ENCODE data around the gene TSACC.

Gene TSACC

DNA sequence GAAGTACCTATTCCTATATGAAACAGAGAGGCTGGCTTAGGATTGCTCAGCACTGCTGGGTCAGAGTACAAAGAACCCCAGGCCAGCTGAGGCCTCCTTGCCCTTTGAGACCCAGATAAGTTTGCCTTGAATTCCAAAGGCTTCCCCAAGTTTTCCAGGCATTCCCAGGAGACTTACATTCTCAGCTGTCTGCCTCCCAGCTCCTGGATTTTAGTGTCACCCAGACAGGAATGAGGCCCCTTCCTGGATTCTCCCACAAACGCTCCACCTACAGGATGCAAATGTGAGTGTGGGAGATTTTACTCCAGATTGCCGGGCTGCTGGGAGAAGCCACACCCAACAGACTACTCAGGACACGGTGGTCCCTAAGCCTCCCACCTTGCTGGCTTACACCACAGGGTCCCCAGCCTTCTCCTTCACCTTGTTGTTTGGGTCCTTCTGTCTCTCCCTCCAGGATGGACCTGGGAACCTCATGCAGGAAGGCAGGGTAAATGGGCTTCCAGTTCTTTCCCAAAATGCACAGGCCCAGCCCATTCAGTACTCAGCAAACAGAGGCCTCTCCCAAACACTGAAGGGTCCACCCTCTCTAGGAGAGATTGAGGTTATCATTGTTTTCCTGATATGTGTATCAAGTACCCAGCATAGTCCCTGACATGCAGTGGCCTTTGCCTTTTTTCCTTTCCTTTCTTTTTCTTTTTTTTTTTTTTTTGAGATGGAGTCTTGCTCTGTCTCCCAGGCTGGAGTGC, 41.3 kb downstream of the TSACC start:
- H3K36me3 Mint-ChIP-seq: no peaks in the 10 kb centered on the region
- no peak overlapping the region for H3K27ac Mint-ChIP-seq
- no peaks in the 10 kb centered on the region for H3K4me1 Mint-ChIP-seq
- H3K9me3 Mint-ChIP-seq: no peaks in the 10 kb centered on the region
- no peak overlapping the region for H3K4me3 Mint-ChIP-seq
- peaks cover 1% of the 10 kb centered on the region for H3K27me3 Mint-ChIP-seq

DNA sequence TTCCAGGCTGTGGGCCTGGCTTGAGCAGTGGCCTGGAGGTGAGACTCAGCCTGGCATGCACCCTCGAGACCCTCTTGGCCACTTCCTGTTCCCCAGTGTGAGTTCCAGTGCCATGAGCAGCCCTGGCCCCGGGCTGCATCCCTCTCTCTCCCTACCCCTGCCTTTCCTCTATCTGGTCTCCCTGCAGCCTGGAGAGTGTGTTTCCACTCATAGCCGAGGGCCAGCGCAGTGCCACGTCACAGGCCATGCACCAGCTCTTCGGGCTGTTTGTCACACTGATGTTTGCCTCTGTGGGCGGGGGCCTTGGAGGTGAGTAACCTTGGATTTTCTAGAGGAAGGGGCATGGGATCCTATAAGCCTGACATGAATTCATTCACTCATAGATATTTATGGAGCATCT, 44.2 kb downstream of the TSACC start:
- no peak overlapping the region for H3K4me3 Mint-ChIP-seq
- peaks cover 7% of the 10 kb centered on the region for H3K4me1 Mint-ChIP-seq
- no peaks in the 10 kb centered on the region for H3K36me3 Mint-ChIP-seq
- H3K27me3 Mint-ChIP-seq: peaks cover 4% of the 10 kb centered on the region
- H3K9me3 Mint-ChIP-seq: no peaks in the 10 kb centered on the region
- no peak overlapping the region for H3K27ac Mint-ChIP-seq

DNA sequence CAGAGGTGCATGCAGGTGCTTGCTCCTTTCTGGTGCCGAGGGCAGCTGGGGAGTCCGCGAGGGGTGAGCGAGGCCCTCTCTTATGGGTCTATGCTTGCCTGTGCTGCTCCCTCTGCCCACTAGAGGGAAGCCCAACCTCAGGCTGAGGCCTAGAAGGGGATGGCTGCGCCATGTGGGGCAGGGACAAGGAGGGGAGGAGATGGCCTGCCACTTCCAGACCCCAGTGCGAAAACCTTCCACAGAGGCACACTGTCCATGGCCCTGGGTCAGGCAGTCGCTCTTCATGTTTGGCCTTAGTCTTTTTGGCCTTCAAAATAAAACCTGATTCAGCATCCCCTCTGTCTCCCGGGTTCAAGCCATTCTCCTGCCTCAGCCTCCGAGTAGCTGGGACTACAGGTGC, 44.7 kb downstream of the TSACC start:
- Mint-ChIP-seq H3K36me3 (no peaks in the 10 kb centered on the region), H3K27ac (no peak overlapping the region), H3K9me3 (no peaks in the 10 kb centered on the region), H3K4me1 (peaks cover 7% of the 10 kb centered on the region), H3K27me3 (peaks cover 7% of the 10 kb centered on the region), H3K4me3 (no peak overlapping the region)

- Mint-ChIP-seq H3K36me3 (no peaks in the 10 kb centered on the region), H3K4me3 (no peak overlapping the region), H3K27me3 (peaks cover 9% of the 10 kb centered on the region), H3K4me1 (peaks cover 7% of the 10 kb centered on the region), H3K27ac (no peak overlapping the region), H3K9me3 (no peaks in the 10 kb centered on the region)
Measured at GRCh38 chr1:156384007-156384406, 45.7 kb downstream of the TSACC start.

DNA sequence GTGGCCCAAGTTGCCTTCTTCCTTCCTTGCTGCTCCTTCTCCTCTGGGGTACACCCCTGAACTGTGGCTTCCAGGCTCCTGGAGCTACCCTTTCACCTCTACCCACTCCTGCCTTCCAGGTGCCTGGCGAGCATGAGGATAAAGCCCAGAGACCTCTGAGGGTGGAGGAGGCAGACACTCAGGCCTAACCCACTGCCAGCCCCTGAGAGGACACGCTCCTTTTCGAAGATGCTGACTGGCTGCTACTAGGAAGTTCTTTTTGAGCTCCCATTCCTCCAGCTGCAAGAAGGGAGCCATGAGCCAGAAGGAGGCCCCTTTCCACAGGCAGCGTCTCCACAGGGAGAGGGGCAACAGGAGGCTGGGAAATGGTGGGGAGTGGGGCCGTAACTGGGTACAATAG, 46.3 kb downstream of the TSACC start:
- Mint-ChIP-seq H3K36me3 (no peaks in the 10 kb centered on the region), H3K9me3 (no peaks in the 10 kb centered on the region), H3K4me3 (no peak overlapping the region), H3K27me3 (peaks cover 13% of the 10 kb centered on the region), H3K27ac (no peak overlapping the region), H3K4me1 (peaks cover 7% of the 10 kb centered on the region)

DNA sequence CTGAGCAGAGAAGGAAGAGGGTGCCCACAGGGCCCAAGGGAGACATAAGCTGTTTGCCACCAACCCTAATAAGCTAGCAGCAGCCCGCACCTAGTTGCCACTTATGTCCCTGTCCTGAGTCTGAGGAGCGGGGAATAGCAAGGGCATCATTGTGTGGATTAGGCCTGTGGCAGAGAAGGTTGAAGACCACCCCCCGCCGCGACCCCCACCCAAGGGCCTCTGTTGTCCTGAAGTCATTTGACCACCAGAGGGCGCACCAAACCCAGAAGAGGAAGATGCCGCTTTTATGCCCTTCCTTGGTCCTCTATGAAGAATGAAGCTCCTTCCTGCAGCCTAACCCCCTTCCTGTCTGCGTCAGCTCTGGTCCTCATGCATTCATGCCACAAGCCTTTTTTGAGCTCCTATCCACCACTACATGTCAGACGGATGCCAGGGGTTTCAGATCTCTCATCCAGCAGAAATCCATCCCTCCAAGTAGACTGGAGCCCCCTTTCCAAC, 47.3 kb downstream of the TSACC start:
- peaks cover 13% of the 10 kb centered on the region for H3K27me3 Mint-ChIP-seq
- no peaks in the 10 kb centered on the region for H3K36me3 Mint-ChIP-seq
- peaks cover 7% of the 10 kb centered on the region for H3K4me1 Mint-ChIP-seq
- H3K27ac Mint-ChIP-seq: no peak overlapping the region
- no peaks in the 10 kb centered on the region for H3K9me3 Mint-ChIP-seq
- H3K4me3 Mint-ChIP-seq: no peak overlapping the region

- Mint-ChIP-seq H3K36me3 (no peaks in the 10 kb centered on the region), H3K27me3 (peaks cover 13% of the 10 kb centered on the region), H3K4me3 (no peak overlapping the region), H3K27ac (no peak overlapping the region), H3K4me1 (peaks cover 7% of the 10 kb centered on the region), H3K9me3 (no peaks in the 10 kb centered on the region)
Measured at GRCh38 chr1:156386134-156386901, 48.0 kb downstream of the TSACC start.

DNA sequence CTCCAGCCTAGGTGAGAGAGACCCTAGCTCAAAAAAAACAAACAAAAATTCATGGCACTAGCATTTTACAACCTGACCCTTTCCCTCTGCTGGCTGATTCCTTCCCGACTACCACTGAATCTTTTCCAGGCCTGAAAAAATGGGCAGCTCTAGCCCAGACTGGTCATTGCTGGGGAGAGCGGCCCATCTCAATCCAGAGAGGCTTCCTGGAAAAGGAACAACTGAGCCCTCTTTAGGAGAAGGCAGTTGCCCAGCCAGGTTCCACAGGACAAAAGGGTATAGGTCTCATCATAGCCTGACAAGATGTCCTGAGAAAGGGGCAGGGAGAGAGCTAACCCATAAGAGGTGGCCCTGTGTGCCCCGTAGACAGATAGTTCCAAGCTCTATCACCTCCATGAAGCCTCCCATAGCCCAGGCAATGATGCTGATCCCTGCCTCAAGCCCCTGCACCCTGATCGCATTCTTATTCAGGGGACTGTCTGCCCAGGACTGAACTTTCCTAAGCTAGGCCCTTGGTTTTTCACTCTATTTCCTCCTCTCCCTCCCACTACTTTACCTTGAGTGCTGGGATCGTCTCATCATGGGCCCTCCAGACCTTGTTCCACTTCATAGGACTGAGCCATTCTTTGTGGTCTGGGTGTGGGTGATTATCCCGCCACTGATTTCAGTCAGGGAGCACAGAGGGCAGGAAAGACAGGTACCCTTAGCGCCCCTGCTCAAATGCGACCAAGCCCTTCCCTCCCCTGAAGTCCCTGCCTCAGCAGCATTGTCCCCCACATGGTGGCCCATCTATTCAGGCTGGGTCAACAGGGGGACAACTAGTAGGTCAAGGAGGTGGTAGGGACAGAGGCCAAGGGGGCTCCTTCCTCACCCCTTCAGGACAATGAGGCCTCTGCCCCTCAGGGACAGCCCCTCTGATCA, 48.9 kb downstream of the TSACC start:
- no peak overlapping the region for H3K4me3 Mint-ChIP-seq
- no peak overlapping the region for H3K27ac Mint-ChIP-seq
- H3K4me1 Mint-ChIP-seq: peaks cover 7% of the 10 kb centered on the region
- no peaks in the 10 kb centered on the region for H3K36me3 Mint-ChIP-seq
- no peaks in the 10 kb centered on the region for H3K9me3 Mint-ChIP-seq
- H3K27me3 Mint-ChIP-seq: peaks cover 13% of the 10 kb centered on the region

DNA sequence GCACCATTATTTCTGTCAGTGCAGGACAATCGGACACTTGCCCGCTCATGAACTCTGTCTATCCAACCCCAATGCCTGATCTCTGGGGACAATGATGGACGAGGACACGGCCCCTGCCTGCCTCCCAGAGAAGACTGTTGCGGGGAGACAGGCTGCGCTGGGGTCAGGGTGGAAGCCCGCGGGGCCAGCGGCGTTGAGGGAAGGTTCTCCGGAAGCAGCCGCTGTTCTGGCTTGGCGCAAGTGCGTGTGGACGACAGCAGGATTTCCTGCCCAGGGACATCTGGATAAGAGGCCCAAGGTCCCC, 49.5 kb downstream of the TSACC start:
- no peaks in the 10 kb centered on the region for H3K9me3 Mint-ChIP-seq
- H3K36me3 Mint-ChIP-seq: no peaks in the 10 kb centered on the region
- H3K27me3 Mint-ChIP-seq: peaks cover 13% of the 10 kb centered on the region

GRCh38 chr1:156388174-156389137, 50.1 kb downstream of the TSACC start:
- no peaks in the 10 kb centered on the region for H3K36me3 Mint-ChIP-seq
- peaks cover 7% of the 10 kb centered on the region for H3K4me1 Mint-ChIP-seq
- H3K27ac Mint-ChIP-seq: no peak overlapping the region
- peaks cover 13% of the 10 kb centered on the region for H3K27me3 Mint-ChIP-seq
- no peaks in the 10 kb centered on the region for H3K9me3 Mint-ChIP-seq
- no peak overlapping the region for H3K4me3 Mint-ChIP-seq

More for the DNA sequence above, 49.5 kb downstream of the TSACC start:
- Mint-ChIP-seq H3K27ac (no peak overlapping the region), H3K4me1 (peaks cover 7% of the 10 kb centered on the region), H3K4me3 (no peak overlapping the region)

GRCh38 chr1:156389311-156389710, 51.0 kb downstream of the TSACC start:
- Mint-ChIP-seq H3K36me3 (no peaks in the 10 kb centered on the region), H3K4me1 (peaks cover 7% of the 10 kb centered on the region), H3K27ac (no peak overlapping the region), H3K27me3 (peaks cover 13% of the 10 kb centered on the region), H3K4me3 (no peak overlapping the region), H3K9me3 (no peaks in the 10 kb centered on the region)

GRCh38 chr1:156390469-156391365, 52.4 kb downstream of the TSACC start:
- H3K9me3 Mint-ChIP-seq: no peaks in the 10 kb centered on the region
- peaks cover 14% of the 10 kb centered on the region for H3K27me3 Mint-ChIP-seq
- peaks cover 4% of the 10 kb centered on the region for H3K4me1 Mint-ChIP-seq
- H3K27ac Mint-ChIP-seq: no peak overlapping the region
- H3K36me3 Mint-ChIP-seq: no peaks in the 10 kb centered on the region
- H3K4me3 Mint-ChIP-seq: no peak overlapping the region

DNA sequence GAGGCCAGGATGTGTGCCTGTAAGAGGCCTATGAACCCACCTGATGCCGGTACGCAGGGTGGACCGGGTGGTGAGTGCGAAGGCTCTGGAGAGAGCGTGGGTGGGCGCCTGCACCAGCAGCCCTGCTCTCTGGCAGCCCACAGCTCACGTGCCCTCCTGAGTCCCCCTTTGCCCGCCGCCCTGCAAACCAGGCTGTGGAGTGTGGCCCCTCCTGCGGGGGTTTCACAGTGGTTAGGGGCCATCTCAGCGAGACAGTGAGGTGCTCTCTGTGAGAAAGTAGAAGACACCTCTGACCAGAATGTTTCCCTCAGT, 53.0 kb downstream of the TSACC start:
- H3K27me3 Mint-ChIP-seq: peaks cover 13% of the 10 kb centered on the region
- no peaks in the 10 kb centered on the region for H3K4me1 Mint-ChIP-seq
- H3K36me3 Mint-ChIP-seq: no peaks in the 10 kb centered on the region
- no peak overlapping the region for H3K4me3 Mint-ChIP-seq
- H3K9me3 Mint-ChIP-seq: no peaks in the 10 kb centered on the region
- no peak overlapping the region for H3K27ac Mint-ChIP-seq

DNA sequence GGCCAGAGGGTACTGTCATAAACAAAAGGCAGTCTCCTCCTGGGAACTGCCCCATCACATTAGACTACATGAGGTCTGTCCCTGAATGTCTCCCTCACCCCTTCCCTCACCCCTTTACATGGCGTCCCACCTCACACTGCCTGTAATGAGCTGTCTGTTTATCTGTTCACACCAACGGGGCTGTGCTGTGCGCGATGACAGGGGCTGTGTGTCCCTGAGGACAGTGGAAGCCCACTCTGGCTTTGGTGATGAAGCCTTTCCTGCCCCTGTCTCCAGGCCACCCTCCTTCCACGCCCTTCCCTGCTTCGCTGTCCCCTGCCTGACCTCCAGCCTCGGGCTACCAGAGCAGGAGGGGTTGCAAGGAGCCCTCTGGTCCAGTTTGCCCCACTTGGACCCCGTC, 53.4 kb downstream of the TSACC start:
- Mint-ChIP-seq H3K27ac (no peak overlapping the region), H3K4me1 (no peaks in the 10 kb centered on the region), H3K36me3 (no peaks in the 10 kb centered on the region), H3K9me3 (no peaks in the 10 kb centered on the region), H3K4me3 (no peak overlapping the region), H3K27me3 (peaks cover 13% of the 10 kb centered on the region)
